Erythroblast (primary cell): ENCODE data around the gene TTC3.

Source experiments
- GATA1 ChIP-seq: IDR thresholded peaks from 2 replicates; pipeline ENCODE4 v1.6.1; 2011; ENCODE audit warnings: low read depth, mild to moderate bottlenecking, control low read depth, low read length, moderate library complexity
- POLR2A ChIP-seq: IDR thresholded peaks from 2 replicates; pipeline ENCODE4 v1.6.1; 2011; ENCODE audit warnings: mild to moderate bottlenecking, low read length

DNA sequence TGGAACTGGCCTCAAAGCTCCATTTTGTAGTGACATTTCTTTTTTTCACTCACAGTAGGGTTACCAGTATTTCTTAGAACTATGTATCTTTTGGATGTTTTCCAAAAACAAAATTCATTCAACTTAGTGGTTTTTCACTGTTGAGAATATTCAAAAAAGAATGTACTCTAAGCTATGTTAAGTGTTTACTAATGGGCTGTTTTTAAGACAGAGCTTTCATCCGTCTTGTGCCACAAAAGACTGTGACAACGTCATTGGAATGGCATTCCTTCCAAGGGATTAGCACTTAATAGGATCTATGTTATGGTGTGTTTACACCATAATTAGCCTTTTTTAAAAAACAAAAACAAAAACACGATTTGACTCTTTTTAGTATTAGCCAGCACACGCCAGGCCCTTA lies 66.8 kb downstream of the TTC3 start:
- TF ChIP-seq POLR2A (no peak), GATA1 (no peak)
